ENCODE results near the gene MYO1C.
A peak's percentile ranks its signal among the peaks of the same experiment; 100 is the strongest.
"Not testable (repeated sequence)": the region's sequence is repeated elsewhere in the genome, so short reads cannot be mapped to it uniquely, and the experiment has no call there.

MYO1C gene

GRCh38 chr17:1492249-1493206, at the start of gene MYO1C:
MYO1C (minus strand) TSS chr17:1492686; CDS start chr17:1492487, 199 bp downstream.
- DNase-seq (ENCODE audit: low read depth): no peak

- no peak for DNase-seq (ENCODE audit: low read depth)
These were observed 49.0 kb upstream of the MYO1C start for GRCh38 chr17:1541367-1541904.

DNA sequence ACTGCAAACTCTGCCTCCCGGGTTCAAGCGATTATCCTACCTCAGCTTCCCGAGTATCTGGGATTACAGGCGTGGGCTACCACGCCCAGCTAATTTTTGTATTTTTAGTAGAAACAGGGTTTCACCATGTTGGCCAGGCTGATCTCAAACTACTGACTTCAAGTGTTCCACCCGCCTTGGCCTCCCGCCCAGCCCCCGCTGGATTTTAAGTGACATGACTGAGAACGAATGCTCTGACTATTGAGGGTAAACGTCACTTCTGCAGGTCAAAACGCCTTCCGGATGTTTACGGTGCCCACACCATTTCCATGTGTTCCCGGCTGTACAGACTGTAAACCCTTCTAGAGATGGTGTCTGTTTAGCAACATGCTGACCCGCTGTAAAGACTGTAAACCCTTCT, 47.3 kb upstream of the MYO1C start:
- DNase-seq (ENCODE audit: low read depth): no peak

DNA sequence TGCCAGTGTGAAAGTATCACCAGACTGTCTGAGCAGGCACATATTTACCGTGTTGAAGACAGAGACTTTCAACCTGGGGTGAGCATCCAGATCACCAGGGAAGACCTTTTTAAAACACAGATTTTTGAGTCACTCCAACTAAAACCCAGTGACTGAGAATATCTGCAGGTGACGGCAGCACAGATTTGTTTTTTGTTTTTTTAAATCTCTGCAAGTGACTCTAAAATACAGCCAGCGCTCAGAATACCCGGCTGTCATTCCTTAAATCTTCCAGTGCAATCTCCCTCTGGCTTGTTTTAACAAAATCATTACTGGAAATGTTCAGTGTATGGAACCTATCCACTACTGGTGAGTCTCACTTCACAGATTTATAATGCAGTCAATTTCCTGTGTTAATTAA, 43.3 kb upstream of the MYO1C start:
- DNase-seq (ENCODE audit: low read depth): no peak

DNA sequence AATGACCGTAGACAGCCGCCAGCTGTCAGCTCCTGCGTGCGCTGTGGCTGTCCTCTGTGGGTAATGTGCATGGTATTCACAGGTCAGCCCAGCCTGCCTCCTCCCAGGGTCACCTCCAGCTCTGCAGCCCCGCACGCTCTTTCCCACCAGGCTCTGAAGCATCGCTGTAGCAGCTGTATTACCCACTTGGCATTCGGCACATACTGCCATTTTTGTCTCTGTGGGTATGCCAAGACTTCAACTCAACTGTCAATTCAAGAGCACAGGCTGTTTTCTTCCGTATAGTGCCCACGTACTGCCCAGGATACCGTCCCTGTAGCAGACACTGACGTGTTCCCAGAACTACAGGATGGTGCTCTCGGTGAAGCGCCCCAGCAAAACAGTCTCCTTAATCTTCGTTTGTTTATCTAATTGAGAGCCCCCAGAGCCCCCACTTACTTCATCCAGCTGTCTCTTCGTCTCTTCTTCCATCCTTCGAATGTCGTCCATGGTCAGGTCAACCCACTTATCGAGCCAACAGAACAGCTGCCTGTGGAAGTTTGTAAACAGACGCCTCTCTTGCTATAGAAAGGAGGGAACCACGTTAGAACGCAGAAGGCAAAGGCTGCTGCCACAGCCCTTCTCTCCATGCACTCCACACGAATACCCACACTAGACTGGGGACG, 41.3 kb upstream of the MYO1C start:
- DNase-seq (ENCODE audit: low read depth): no peak

GRCh38 chr17:1532836-1533602, 40.5 kb upstream of the MYO1C start:
- DNase-seq (ENCODE audit: low read depth): no peak

- no peak for DNase-seq (ENCODE audit: low read depth)
These were observed 37.4 kb upstream of the MYO1C start for GRCh38 chr17:1529863-1530262.

DNA sequence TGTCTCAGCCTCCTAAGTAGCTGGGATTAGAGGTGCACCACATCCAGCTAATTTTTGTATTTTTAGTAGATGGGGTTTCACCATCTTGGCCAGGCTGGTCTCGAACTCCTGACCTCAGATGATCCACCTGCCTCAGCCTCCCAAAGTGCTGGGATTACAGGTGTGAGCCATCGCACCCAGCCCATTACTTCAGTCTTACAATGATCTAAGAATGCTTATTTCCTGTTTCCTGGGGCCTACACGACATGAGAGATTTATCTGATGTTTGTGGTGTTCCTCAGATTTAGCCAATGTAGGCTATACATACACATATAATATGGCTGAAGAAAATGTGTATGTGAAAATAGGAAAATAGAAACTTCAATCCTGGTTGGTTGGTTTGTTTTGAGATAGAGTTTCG, 34.4 kb upstream of the MYO1C start:
- not testable (repeated sequence) for DNase-seq (ENCODE audit: low read depth)

- no peak for DNase-seq (ENCODE audit: low read depth)
These were observed 30.1 kb upstream of the MYO1C start for GRCh38 chr17:1522626-1523025.

DNA sequence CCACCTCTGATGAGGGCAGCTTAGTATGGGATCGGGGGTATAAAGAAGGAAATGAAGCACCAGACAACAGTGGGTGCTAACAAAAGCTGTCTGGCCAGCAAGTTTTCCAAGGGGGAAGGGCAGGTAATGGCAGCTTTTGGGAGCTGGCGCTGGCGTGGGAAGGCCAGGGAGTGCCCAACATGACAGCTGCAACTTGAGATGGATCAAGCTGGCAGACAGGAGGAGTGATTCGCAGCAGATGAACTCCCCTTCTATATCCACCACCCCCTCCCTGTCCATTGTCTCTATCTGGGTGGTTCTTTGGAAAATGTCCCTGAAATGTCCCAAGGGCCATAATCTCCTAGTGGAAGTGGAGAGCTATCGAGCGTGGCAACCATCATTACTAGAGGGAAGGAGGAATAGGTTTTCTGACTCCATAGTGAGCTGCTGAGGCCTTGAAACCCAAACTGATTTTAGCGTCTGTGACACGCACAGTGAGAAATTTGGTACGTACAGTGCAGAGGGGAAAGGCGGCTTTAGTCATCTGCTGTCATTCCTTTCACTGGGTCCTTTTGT, 28.7 kb upstream of the MYO1C start:
- no peak for DNase-seq (ENCODE audit: low read depth)

- no peak for DNase-seq (ENCODE audit: low read depth)
These were observed 27.2 kb upstream of the MYO1C start for GRCh38 chr17:1519678-1520077.

DNA sequence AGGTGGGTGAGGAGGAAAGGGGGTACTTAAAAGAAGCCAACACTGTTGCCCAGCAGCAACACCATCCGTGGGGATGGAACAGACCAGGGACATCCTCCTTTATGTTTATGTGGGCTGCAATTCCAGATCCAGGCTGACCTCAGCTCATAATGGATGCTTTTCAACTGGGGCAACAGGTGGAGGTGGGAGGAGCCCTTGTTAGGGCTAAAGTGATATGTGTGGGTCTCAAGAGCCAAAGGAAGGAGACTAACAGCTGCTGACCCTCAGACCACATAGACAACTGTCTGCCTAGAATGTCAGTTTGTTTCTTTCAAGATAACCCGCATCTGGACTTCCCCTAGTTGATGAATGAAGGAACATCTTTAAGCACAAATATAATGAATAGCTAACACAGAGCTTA, 25.9 kb upstream of the MYO1C start:
- DNase-seq (ENCODE audit: low read depth): no peak

GRCh38 chr17:1516388-1517161, 24.1 kb upstream of the MYO1C start, which contains the start of gene INPP5K:
INPP5K (minus strand) TSS chr17:1516612; CDS start chr17:1516499, 113 bp downstream.
- peak; percentile 96 for DNase-seq (ENCODE audit: low read depth)

DNA sequence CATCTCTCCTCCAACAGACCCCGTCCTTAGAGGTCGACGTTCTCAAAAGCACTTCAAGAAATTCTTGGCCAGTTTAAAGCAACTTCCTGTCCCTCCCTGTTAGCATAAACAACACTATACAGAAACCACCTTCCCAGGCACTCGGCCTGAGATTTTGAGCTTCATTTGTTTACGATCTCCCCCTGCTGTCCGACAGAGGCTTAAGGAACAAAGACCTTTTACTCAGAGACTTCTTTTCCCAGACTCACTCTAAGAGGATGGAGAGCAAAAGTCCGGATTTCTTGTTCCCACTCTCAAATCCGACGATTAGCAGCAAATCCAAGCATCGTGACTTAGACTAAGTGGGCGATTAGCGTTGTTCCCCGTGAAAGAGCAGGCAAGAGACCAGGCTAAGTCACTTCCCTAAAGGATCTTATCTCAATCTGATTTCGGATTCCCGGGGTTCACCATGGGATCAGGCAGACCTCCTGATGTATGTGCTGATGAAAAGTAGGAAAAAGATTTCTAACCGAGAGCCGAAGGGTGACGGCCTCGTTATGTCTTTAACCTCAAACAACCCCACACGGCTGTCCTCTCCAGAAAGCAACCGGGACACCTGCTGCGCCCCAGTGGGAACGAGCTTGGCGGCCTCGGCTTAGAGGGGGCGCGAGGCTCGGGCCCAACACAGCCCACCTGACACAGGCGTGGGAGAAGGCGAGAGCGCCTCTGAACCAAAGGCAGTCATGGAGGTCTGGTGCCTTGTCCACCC, 23.3 kb upstream of the MYO1C start:
- DNase-seq (ENCODE audit: low read depth): peak; percentile 76

DNA sequence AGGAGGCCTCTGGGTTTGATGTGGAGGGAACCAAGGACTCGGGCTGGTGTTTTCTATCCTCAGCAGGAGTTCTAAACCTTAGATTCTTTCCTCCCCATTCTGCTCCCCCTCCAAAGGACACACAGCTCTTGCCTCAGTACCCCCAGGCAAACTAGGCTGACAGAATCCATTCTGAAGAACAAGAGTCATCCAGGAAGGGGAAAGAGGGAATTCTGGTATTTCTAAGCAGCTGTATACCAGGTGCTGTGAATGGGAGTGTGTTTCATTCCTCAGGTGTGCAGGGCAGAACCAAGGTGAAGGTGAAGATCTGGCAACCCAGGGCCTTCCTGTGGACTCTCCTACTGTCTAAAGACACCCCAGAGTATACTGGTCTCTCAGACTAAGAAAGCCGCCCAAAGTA, 19.9 kb upstream of the MYO1C start:
- no peak for DNase-seq (ENCODE audit: low read depth)

DNA sequence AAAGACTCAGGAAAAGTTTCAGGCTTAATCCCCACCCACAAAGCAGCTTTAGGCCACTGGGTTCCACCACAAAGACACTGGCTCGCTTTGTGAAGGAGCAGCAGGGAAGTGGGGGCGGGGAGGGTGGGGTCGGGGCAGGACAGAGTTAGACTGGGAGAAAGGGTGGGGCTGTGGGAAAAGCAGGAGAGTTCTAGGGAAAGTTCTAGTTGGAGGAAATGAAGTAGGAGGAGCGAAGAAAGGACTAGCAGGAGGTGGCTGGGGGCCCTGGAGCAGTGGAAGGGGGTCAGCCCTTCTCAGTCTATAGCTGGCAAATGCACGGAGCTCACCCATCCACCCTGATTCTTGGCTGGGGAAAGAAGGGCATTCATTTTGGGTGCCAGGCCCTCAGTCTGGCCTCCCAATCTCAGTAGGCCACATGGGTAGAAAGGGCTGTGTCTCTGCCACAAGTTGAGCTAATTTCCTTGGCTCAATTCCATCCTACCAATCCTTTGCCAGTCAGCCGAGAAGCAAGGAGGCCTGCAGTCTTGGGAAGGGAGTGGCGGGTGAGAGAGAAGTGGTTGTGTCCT, 19.4 kb upstream of the MYO1C start:
- no peak for DNase-seq (ENCODE audit: low read depth)

DNA sequence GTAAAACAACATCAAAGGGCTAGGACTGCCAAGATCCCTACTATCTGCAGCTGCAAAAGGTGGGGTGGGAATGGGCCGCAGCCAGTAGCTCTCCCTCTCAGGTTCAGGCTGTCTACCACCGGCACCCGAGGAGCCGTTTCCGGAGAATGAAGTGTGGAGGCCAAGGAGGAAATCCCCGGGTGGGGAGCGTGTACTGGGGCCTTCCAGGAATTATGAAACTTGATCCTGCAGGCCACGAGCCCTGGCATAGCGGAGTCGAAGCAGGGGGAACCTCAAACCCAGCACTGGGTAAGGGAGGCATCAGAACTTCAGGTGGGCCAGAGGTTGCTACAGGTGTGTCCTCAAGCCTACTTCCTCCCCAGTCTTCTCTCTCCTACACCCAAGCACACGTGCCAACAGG, 18.8 kb upstream of the MYO1C start:
- no peak for DNase-seq (ENCODE audit: low read depth)

- DNase-seq (ENCODE audit: low read depth): no peak
These were observed 16.9 kb upstream of the MYO1C start for GRCh38 chr17:1509290-1509881.

- DNase-seq (ENCODE audit: low read depth): not testable (repeated sequence)
These were observed 16.2 kb upstream of the MYO1C start for GRCh38 chr17:1508709-1509108.
